Mucosa of descending colon (tissue), 3 donors: Measurements from ENCODE around the gene TMEM150A. TPM values are rescaled to one million over a fixed set of nuclear protein-coding genes. Genes with fewer than 3 reads are reported as not detected.

ENCODE experiments used
- ATAC-seq: fragments of 200-7000 bp; cut with Tn5 transposase; one replicate; pipeline ENCODE4 v1.9.1; 2020; ENCODE audit warnings: mild to moderate bottlenecking, moderate library complexity
- DNase-seq, 3 donors: peaks; one replicate each; pipeline ENCODE4 v3.0.0-alpha.2; 2020
- H3K36me3 ChIP-seq: fragments of 200-600 bp; one replicate; pipeline ENCODE4 v1.8.0; 2021; ENCODE audit warnings: low read depth, mild to moderate bottlenecking
- H3K4me1 ChIP-seq: fragments of 200-600 bp; one replicate; pipeline ENCODE4 v1.8.0; 2021; ENCODE audit warnings: low read depth, mild to moderate bottlenecking
- H3K4me3 ChIP-seq: fragments of 200-600 bp; one replicate; pipeline ENCODE4 v1.8.0; 2021; ENCODE audit warnings: mild to moderate bottlenecking
- H3K9me3 ChIP-seq: fragments of 200-600 bp; one replicate; pipeline ENCODE4 v1.8.0; 2021; ENCODE audit warnings: mild to moderate bottlenecking
- intact Hi-C, 2 donors: fragments of 100-400 bp; cut with DNase I in 1 of 2; cut with micrococcal nuclease in 1 of 2; formaldehyde crosslinking; loops; one replicate each; pipeline versions ENCODE4 v1.11.0 to v1.11.1; 2022; cut with DNase I, micrococcal nuclease
- total RNA-seq, 3 donors: library from RNA; stranded (reverse); fragmentation: NEBNext Ultra II Directional in 2 of 3; extraction: Animal tissue kit (Norgen Biotek cat#: 25700) in 2 of 3; gene quantifications; one replicate each; pipeline versions ENCODE4 v1.2.1 to v1.2.4, GENCODE V29; 2021 to 2023
- TF ChIP-seq, protein P1 (sequence below): fragments of 200-600 bp; IDR thresholded peaks from one replicate; pipeline ENCODE4 v1.8.0; 2022; ENCODE audit warnings: antibody characterized with exemption, mild to moderate bottlenecking
- donor health status: DM: no; HTN: no; CAD: no; lungs with moderate emphysema.
- donor health status: DM: no; HTN: no; CAD: no.
- donor health status: DM: no; HTN: yes; CAD: no.

The TMEM150A gene
- total RNA-seq, 3 donors from 2014 or later: 9.4 to 20.9 (median 10.0) TPM

DNA sequence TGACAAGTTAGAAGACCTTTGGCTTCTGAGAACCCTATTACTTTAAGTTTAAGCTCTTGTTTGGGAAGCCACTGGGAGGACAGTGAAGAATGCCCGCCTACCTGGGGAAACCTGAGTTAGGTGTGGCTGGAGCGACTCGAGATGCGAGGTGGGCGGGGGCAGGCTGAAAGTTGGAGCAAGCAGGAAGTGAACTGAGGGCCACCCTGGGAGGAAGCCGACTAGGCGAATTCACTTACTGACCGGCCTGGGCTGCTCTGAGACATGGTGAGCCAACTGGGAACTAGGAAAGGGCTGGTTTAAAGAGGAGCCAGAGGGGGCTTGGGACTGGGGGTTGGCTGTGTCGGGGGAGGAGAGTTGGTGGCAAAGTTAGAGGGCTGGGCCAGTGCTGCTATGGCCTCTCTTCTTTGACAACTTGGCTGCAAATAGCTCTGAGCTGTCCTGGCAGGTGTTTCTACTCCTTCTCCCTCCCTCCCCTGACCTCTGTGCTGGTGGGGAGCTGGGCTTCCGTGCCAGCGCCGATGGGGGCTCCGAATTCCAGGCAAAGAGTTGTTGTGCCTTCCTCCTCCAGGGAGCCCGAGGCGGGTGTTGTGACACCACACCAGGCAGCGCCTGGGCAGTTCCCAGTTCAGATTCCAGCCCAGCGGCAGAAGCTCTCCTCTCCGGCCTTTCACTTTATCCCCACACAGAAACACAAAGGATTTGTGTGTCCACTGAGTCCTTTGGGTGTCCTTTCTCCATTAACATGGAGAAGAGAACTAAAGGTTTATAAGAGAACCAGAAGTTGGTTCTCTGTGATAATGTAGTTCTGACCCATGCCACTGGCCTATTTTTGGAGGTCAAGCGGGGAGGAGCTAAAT is 24.9 kb downstream of the TMEM150A start, which contains the start of gene VAMP8:
TSS of gene VAMP8 (plus strand) at position 201 of the 857 bp plus-strand sequence. CDS start at position 262, 61 bp downstream.
- intact Hi-C loops: no loop called here
- Histone ChIP-seq H3K36me3 (no peaks in the 10 kb centered on the region), H3K4me1 (peaks cover 17% of the 10 kb centered on the region), H3K9me3 (no peaks in the 10 kb centered on the region), H3K4me3 (peak within 1 kb of the TSS; percentile 37)
- TF ChIP-seq, protein P1, sequence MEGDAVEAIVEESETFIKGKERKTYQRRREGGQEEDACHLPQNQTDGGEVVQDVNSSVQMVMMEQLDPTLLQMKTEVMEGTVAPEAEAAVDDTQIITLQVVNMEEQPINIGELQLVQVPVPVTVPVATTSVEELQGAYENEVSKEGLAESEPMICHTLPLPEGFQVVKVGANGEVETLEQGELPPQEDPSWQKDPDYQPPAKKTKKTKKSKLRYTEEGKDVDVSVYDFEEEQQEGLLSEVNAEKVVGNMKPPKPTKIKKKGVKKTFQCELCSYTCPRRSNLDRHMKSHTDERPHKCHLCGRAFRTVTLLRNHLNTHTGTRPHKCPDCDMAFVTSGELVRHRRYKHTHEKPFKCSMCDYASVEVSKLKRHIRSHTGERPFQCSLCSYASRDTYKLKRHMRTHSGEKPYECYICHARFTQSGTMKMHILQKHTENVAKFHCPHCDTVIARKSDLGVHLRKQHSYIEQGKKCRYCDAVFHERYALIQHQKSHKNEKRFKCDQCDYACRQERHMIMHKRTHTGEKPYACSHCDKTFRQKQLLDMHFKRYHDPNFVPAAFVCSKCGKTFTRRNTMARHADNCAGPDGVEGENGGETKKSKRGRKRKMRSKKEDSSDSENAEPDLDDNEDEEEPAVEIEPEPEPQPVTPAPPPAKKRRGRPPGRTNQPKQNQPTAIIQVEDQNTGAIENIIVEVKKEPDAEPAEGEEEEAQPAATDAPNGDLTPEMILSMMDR: no peak
- peak; percentile 89 to 93 (median 92) for DNase-seq
- peak; percentile 96 for ATAC-seq

- H3K4me3 ChIP-seq: no peak overlapping the region
- ATAC-seq: no peak
These were observed 25.5 kb downstream of the TMEM150A start for GRCh38 chr2:85577063-85577385.

GRCh38 chr2:85575739-85576138 is 26.8 kb downstream of the TMEM150A start:
- no peaks in the 10 kb centered on the region for H3K9me3 ChIP-seq
- DNase-seq: no peak
- H3K4me3 ChIP-seq: no peak overlapping the region
- intact Hi-C loops: no loop called here
- no peaks in the 10 kb centered on the region for H3K36me3 ChIP-seq
- peaks cover 17% of the 10 kb centered on the region for H3K4me1 ChIP-seq
- TF ChIP-seq, protein P1: no peak
- no peak for ATAC-seq

More at GRCh38 chr2:85577063-85577385, 25.5 kb downstream of the TMEM150A start:
- no peaks in the 10 kb centered on the region for H3K9me3 ChIP-seq
- no peaks in the 10 kb centered on the region for H3K36me3 ChIP-seq
- intact Hi-C loops: no loop called here
- TF ChIP-seq, protein P1: no peak
- H3K4me1 ChIP-seq: peaks cover 17% of the 10 kb centered on the region
- DNase-seq: no peak

- DNase-seq: no peak
- TF ChIP-seq, protein P1: no peak
- no peak for ATAC-seq
- Histone ChIP-seq H3K4me1 (no peaks in the 10 kb centered on the region), H3K4me3 (no peak overlapping the region), H3K36me3 (no peaks in the 10 kb centered on the region), H3K9me3 (no peaks in the 10 kb centered on the region)
- intact Hi-C loops: no loop called here
These were observed 36.2 kb downstream of the TMEM150A start for GRCh38 chr2:85566265-85566664.

DNA sequence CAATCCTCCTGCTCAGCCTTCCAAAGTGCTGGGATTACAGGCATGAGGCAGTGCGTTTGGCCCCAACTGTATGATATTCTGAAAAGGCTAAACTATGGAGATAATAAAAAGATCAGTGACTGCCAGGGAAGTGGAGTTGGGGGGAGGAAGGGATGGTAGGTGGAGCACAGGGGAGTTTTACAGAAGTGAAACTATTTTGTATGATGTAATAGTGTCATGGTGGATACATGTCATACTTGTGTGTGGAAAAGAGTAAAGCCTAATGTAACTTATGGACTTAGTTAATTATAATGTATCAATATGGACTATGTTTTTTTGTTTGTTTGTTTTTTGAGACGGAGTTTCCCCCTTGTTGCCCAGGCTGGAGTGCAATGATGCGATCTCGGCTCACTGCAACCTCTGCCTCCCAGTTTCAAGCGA is 38.3 kb downstream of the TMEM150A start:
- H3K4me1 ChIP-seq: peaks cover 7% of the 10 kb centered on the region
- DNase-seq (no peak), ATAC-seq (no peak)
- H3K4me3 ChIP-seq: no peak overlapping the region
- no peaks in the 10 kb centered on the region for H3K9me3 ChIP-seq
- H3K36me3 ChIP-seq: no peaks in the 10 kb centered on the region
- intact Hi-C loops: no loop called here
- TF ChIP-seq, protein P1: no peak
